ENCODE data around the gene RARB. TPM values are rescaled to one million over a fixed set of nuclear protein-coding genes. Genes with fewer than 3 reads are reported as not detected.

RARB gene
- total RNA-seq, 1 experiment from 2014 or later: not detected

GRCh38 chr3:25515171-25515570 is 87.1 kb downstream of the RARB start:
- Histone ChIP-seq H3K4me3 (ENCODE audit: low read length) (no peak overlapping the region), H3K9me2 (replicated peaks; ENCODE audit: low read length) (no peaks in the 10 kb centered on the region)

GRCh38 chr3:25520926-25521559 is 93.0 kb downstream of the RARB start:
- no peaks in the 10 kb centered on the region for H3K9me2 ChIP-seq (replicated peaks; ENCODE audit: low read length)
- H2AFZ ChIP-seq (ENCODE audit: low read length): no peak overlapping the region
- ATAC-seq (no peak), DNase-seq (no peak)
- no peak overlapping the region for H3K27ac ChIP-seq (ENCODE audit: low read length)
- no peak overlapping the region for H3K4me3 ChIP-seq (ENCODE audit: low read length)
- no peaks in the 10 kb centered on the region for H3F3A ChIP-seq (ENCODE audit: low read length, unreplicated experiment)
- TF ChIP-seq EZH2 (IDR thresholded peaks at IDR 0.05; ENCODE audit: low read length, unreplicated experiment) (no peak), CTCF (conservative IDR thresholded peaks at IDR 0.05; ENCODE audit: low read depth, low read length) (no peak), EZH2phosphoT487 (IDR thresholded peaks at IDR 0.05; ENCODE audit: borderline replicate concordance, low read length) (no peak)
- H3K4me1 ChIP-seq (ENCODE audit: insufficient read depth, low read length): no peaks in the 10 kb centered on the region
- H3K27me3 ChIP-seq (ENCODE audit: low read length): peaks cover 44% of the 10 kb centered on the region
- H3K9ac ChIP-seq (ENCODE audit: low read length): no peak overlapping the region
- H3K9me3 ChIP-seq (ENCODE audit: low read length): no peaks in the 10 kb centered on the region
- H3K36me3 ChIP-seq (ENCODE audit: low read depth, low read length): no peaks in the 10 kb centered on the region
- no TSS peak for BruUV-seq (replicated peaks)
- POLR2A ChIA-PET (ENCODE audit: unreplicated experiment): no interaction called here
- CTCF ChIA-PET: no interaction called here
- no peaks in the 10 kb centered on the region for H3K79me2 ChIP-seq (ENCODE audit: low read length)
- intact Hi-C loops (cut with micrococcal nuclease): no loop called here
- no peaks in the 10 kb centered on the region for H4K20me1 ChIP-seq (ENCODE audit: low read length)
- no peak overlapping the region for H3K4me2 ChIP-seq (ENCODE audit: low read length)

More at GRCh38 chr3:25515171-25515570, 87.1 kb downstream of the RARB start:
- Histone ChIP-seq H3K27ac (ENCODE audit: low read length) (no peak overlapping the region), H3K4me2 (ENCODE audit: low read length) (no peak overlapping the region), H2AFZ (ENCODE audit: low read length) (no peak overlapping the region), H3F3A (ENCODE audit: low read length, unreplicated experiment) (no peaks in the 10 kb centered on the region), H3K9me3 (ENCODE audit: low read length) (no peaks in the 10 kb centered on the region), H3K36me3 (ENCODE audit: low read depth, low read length) (no peaks in the 10 kb centered on the region), H3K4me1 (ENCODE audit: insufficient read depth, low read length) (no peaks in the 10 kb centered on the region), H3K9ac (ENCODE audit: low read length) (no peak overlapping the region), H3K27me3 (ENCODE audit: low read length) (peaks cover 21% of the 10 kb centered on the region; the same call in 1 of the 2 replicates), H3K79me2 (ENCODE audit: low read length) (no peaks in the 10 kb centered on the region), H4K20me1 (ENCODE audit: low read length) (no peaks in the 10 kb centered on the region)
- intact Hi-C loops (cut with micrococcal nuclease): no loop called here
- ChIA-PET POLR2A (ENCODE audit: unreplicated experiment) (no interaction called here), CTCF (no interaction called here)
- BruUV-seq (replicated peaks): no TSS peak
- DNase-seq (no peak), ATAC-seq (no peak)
- no peak for TF ChIP-seq EZH2 (IDR thresholded peaks at IDR 0.05; ENCODE audit: low read length, unreplicated experiment)
- no peak for TF ChIP-seq EZH2phosphoT487 (IDR thresholded peaks at IDR 0.05; ENCODE audit: borderline replicate concordance, low read length)
- TF ChIP-seq CTCF (conservative IDR thresholded peaks at IDR 0.05; ENCODE audit: low read depth, low read length): no peak

GRCh38 chr3:25527336-25527735 is 99.3 kb downstream of the RARB start:
- intact Hi-C loops (cut with micrococcal nuclease): no loop called here
- ChIA-PET POLR2A (ENCODE audit: unreplicated experiment) (no interaction called here), CTCF (no interaction called here)
- DNase-seq (no peak), ATAC-seq (no peak)
- Histone ChIP-seq H3K9me2 (replicated peaks; ENCODE audit: low read length) (no peaks in the 10 kb centered on the region), H3K4me2 (ENCODE audit: low read length) (no peak overlapping the region), H3K36me3 (ENCODE audit: low read depth, low read length) (no peaks in the 10 kb centered on the region), H3K9ac (ENCODE audit: low read length) (no peak overlapping the region), H3K4me1 (ENCODE audit: insufficient read depth, low read length) (no peaks in the 10 kb centered on the region), H3K9me3 (ENCODE audit: low read length) (no peaks in the 10 kb centered on the region), H4K20me1 (ENCODE audit: low read length) (no peaks in the 10 kb centered on the region), H3K79me2 (ENCODE audit: low read length) (no peaks in the 10 kb centered on the region), H3K4me3 (ENCODE audit: low read length) (no peak overlapping the region), H3F3A (ENCODE audit: low read length, unreplicated experiment) (no peaks in the 10 kb centered on the region), H3K27me3 (ENCODE audit: low read length) (peaks cover 46% of the 10 kb centered on the region), H2AFZ (ENCODE audit: low read length) (no peak overlapping the region), H3K27ac (ENCODE audit: low read length) (no peak overlapping the region)
- BruUV-seq (replicated peaks): no TSS peak
- no peak for TF ChIP-seq EZH2 (IDR thresholded peaks at IDR 0.05; ENCODE audit: low read length, unreplicated experiment)
- TF ChIP-seq EZH2phosphoT487 (IDR thresholded peaks at IDR 0.05; ENCODE audit: borderline replicate concordance, low read length): no peak
- no peak for TF ChIP-seq CTCF (conservative IDR thresholded peaks at IDR 0.05; ENCODE audit: low read depth, low read length)

Measured in PC-3 (cell line).